WTC11 (cell line): ENCODE results near the gene GFOD2.

ENCODE experiments used
- KAT7 ChIP-seq: sonication (generic); formaldehyde crosslinking; IDR thresholded peaks from 2 replicates; pipeline ENCODE4 v1.8.1; 2023; ENCODE audit warnings: missing genetic modification reagents, mild to moderate bottlenecking, borderline replicate concordance
- MYBL2 ChIP-seq: sonication (generic); formaldehyde crosslinking; IDR thresholded peaks from 2 replicates; pipeline ENCODE4 v1.8.1; 2023; ENCODE audit warnings: mild to moderate bottlenecking, moderate library complexity, missing genetic modification reagents
- NR2C2 ChIP-seq: sonication (generic); formaldehyde crosslinking; IDR thresholded peaks from 2 replicates; pipeline ENCODE4 v1.8.0; 2022; ENCODE audit warnings: mild to moderate bottlenecking, missing genetic modification reagents
- TF ChIP-seq, protein P1 (sequence below): fragments of 200-600 bp; IDR thresholded peaks from 2 replicates; pipeline ENCODE4 v1.8.0; 2022; ENCODE audit warnings: antibody characterized with exemption
- TF ChIP-seq, protein P2 (sequence below): sonication (generic); formaldehyde crosslinking; IDR thresholded peaks from 2 replicates; pipeline ENCODE4 v1.8.0; 2023; ENCODE audit warnings: mild to moderate bottlenecking, missing genetic modification reagents
- TF ChIP-seq, protein P3 (sequence below): sonication (generic); formaldehyde crosslinking; IDR thresholded peaks from 2 replicates; pipeline ENCODE4 v1.8.0; 2023; ENCODE audit warnings: missing genetic modification reagents, mild to moderate bottlenecking, borderline replicate concordance

DNA sequence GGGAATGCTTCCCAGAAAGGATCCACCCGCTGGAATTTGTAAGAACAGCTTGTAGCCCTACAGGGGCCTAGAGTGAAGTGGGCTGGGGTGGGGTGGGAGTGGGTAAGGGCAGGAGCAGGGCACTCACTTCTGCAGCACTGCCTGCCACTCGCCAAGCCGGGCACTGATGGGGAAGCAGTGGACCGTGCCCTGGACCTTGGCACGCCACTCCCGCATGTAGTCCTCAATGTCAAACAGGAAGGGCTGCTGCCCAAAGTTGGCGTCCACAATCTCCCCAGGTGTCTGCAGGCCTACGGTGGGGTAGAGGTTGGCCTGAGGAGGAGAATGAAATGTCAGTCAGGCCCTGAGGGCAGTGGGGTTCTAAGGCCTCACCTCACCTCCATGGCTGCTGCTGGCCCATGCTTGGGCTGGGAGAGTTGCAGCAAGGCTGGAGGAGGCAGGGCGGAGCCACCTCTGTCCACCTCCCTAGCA, 15.7 kb upstream of the GFOD2 start:
- TF ChIP-seq KAT7 (no peak), NR2C2 (CRISPR knock-in tag) (no peak), MYBL2 (CRISPR knock-in tag) (no peak)
- TF ChIP-seq, protein P1, sequence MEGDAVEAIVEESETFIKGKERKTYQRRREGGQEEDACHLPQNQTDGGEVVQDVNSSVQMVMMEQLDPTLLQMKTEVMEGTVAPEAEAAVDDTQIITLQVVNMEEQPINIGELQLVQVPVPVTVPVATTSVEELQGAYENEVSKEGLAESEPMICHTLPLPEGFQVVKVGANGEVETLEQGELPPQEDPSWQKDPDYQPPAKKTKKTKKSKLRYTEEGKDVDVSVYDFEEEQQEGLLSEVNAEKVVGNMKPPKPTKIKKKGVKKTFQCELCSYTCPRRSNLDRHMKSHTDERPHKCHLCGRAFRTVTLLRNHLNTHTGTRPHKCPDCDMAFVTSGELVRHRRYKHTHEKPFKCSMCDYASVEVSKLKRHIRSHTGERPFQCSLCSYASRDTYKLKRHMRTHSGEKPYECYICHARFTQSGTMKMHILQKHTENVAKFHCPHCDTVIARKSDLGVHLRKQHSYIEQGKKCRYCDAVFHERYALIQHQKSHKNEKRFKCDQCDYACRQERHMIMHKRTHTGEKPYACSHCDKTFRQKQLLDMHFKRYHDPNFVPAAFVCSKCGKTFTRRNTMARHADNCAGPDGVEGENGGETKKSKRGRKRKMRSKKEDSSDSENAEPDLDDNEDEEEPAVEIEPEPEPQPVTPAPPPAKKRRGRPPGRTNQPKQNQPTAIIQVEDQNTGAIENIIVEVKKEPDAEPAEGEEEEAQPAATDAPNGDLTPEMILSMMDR = no peak
- TF ChIP-seq, protein P2, sequence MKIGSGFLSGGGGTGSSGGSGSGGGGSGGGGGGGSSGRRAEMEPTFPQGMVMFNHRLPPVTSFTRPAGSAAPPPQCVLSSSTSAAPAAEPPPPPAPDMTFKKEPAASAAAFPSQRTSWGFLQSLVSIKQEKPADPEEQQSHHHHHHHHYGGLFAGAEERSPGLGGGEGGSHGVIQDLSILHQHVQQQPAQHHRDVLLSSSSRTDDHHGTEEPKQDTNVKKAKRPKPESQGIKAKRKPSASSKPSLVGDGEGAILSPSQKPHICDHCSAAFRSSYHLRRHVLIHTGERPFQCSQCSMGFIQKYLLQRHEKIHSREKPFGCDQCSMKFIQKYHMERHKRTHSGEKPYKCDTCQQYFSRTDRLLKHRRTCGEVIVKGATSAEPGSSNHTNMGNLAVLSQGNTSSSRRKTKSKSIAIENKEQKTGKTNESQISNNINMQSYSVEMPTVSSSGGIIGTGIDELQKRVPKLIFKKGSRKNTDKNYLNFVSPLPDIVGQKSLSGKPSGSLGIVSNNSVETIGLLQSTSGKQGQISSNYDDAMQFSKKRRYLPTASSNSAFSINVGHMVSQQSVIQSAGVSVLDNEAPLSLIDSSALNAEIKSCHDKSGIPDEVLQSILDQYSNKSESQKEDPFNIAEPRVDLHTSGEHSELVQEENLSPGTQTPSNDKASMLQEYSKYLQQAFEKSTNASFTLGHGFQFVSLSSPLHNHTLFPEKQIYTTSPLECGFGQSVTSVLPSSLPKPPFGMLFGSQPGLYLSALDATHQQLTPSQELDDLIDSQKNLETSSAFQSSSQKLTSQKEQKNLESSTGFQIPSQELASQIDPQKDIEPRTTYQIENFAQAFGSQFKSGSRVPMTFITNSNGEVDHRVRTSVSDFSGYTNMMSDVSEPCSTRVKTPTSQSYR (CRISPR knock-in tag) = no peak
- TF ChIP-seq, protein P3, sequence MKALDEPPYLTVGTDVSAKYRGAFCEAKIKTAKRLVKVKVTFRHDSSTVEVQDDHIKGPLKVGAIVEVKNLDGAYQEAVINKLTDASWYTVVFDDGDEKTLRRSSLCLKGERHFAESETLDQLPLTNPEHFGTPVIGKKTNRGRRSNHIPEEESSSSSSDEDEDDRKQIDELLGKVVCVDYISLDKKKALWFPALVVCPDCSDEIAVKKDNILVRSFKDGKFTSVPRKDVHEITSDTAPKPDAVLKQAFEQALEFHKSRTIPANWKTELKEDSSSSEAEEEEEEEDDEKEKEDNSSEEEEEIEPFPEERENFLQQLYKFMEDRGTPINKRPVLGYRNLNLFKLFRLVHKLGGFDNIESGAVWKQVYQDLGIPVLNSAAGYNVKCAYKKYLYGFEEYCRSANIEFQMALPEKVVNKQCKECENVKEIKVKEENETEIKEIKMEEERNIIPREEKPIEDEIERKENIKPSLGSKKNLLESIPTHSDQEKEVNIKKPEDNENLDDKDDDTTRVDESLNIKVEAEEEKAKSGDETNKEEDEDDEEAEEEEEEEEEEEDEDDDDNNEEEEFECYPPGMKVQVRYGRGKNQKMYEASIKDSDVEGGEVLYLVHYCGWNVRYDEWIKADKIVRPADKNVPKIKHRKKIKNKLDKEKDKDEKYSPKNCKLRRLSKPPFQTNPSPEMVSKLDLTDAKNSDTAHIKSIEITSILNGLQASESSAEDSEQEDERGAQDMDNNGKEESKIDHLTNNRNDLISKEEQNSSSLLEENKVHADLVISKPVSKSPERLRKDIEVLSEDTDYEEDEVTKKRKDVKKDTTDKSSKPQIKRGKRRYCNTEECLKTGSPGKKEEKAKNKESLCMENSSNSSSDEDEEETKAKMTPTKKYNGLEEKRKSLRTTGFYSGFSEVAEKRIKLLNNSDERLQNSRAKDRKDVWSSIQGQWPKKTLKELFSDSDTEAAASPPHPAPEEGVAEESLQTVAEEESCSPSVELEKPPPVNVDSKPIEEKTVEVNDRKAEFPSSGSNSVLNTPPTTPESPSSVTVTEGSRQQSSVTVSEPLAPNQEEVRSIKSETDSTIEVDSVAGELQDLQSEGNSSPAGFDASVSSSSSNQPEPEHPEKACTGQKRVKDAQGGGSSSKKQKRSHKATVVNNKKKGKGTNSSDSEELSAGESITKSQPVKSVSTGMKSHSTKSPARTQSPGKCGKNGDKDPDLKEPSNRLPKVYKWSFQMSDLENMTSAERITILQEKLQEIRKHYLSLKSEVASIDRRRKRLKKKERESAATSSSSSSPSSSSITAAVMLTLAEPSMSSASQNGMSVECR (CRISPR knock-in tag) = no peak
